GM18519 (cell line): ENCODE measurements around the gene SNX24.

Experiments used
- ATAC-seq: cut with Tn5 transposase; IDR thresholded peaks from one replicate; pipeline ENCODE4 v1.9.1; 2021; ENCODE audit warnings: mild to moderate bottlenecking, moderate library complexity; ENCODE audit not compliant: unreplicated experiment, low FRiP score

Gene SNX24

GRCh38 chr5:122915717-122916461 lies 70.5 kb downstream of the SNX24 start:
- ATAC-seq = peak; percentile 96

DNA sequence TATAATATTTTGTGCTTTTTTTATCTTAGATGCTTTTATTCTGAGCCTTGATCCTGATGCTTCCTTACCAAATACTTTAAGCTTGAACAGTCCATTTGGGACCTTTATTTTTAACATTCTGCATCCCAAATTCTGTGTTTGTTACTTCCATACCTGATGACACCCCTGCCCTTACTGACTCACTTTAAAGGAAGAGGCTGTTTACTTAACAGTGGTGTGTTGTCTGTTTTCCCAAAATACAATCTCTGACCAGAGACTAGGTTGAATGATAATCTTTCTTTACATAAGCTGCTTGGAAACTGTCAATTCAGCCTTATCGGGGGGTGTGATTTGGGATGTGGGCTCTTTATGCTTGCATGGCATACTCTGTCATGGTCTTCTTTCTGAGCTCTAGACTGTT lies 71.1 kb downstream of the SNX24 start:
- ATAC-seq = no peak

DNA sequence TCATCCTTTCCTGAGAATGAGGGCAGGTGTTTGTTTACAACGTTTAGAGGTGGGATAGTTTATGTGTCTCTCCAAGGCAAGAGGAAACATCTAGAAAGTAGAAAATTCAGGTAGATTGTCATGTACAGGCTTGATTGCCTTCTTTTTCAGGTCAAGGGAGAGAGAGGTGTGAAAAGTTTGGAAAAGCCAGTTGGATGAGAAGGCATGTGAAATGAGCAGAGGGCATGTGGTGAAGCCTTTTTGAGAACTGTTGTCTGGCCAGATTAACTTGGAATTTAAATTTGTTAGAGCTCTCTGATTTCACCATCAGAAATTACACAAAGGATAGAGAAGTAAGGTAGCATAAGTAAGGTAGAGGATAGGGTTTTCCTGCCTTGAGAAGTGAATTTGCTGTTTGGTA lies 74.6 kb downstream of the SNX24 start:
- no peak for ATAC-seq

- no peak for ATAC-seq
These were observed 76.4 kb downstream of the SNX24 start for GRCh38 chr5:122921826-122922225.

- no peak for ATAC-seq
These were observed 78.8 kb downstream of the SNX24 start for GRCh38 chr5:122924203-122924602.

- no peak for ATAC-seq
These were observed 79.4 kb downstream of the SNX24 start for GRCh38 chr5:122924719-122925395.

DNA sequence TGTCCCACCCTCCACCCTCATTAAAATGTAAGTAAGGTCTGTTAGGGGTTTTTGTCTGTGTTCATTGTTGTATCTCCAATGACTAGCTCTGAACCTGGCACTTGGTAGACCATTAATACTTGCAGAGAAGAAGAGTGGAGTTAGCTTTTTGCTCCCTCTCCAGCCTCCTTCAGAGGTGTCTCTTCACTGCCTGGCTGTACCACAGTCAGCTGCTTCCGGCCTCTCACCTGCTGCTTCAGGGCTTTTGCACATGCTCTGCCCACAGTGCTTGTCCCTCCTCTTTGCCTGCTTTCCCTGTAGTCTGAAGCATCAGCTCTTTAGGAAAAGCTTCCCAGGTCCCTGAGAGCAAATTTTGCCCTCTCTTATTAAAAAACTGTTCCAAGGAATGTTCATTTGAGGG lies 83.6 kb downstream of the SNX24 start:
- ATAC-seq = no peak

- ATAC-seq = no peak
These were observed 84.6 kb downstream of the SNX24 start for GRCh38 chr5:122929980-122930379.

- no peak for ATAC-seq
These were observed 88.5 kb downstream of the SNX24 start for GRCh38 chr5:122933956-122934355.

- no peak for ATAC-seq
These were observed 90.7 kb downstream of the SNX24 start for GRCh38 chr5:122936088-122936487.

DNA sequence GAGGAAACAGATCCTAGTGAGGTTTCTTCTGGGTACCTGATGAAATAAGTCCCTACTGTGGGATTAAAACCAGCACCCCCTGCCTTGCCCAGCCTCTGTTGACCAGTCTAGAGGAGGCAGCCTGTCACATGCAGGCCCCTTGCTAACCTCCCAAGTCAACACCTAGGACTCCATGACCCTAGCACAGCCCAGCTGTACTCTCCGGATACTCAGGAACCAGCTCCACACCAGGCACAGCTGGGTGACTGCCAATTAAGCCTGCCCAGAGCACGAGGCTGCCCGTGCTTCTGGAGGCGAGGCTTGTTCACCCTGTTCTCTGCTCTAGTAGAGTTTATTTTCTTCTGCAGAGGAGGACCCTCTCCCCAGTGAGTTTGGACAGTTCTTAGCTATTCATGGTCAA lies 92.5 kb downstream of the SNX24 start:
- ATAC-seq = no peak

- ATAC-seq = no peak
These were observed 95.5 kb downstream of the SNX24 start for GRCh38 chr5:122940890-122941289.

DNA sequence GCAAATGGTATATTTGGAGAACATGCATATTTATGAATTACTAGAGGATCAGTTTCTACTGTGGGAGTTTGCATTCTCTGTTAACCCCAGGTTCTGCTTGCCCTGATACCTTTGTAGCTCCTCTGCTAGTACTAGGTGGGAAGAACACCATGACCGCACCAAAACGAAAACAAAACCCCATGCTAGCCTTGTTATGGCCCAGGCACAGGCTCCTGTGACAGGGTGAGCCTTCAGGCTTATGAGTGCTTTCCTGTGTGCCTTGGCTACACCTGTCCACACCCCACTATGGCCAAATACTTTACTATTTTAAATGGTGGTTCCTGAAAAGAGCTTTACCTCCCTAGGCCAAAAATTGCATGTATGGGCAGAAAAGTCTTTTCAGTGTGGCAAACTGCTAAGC lies 96.3 kb downstream of the SNX24 start:
- no peak for ATAC-seq

DNA sequence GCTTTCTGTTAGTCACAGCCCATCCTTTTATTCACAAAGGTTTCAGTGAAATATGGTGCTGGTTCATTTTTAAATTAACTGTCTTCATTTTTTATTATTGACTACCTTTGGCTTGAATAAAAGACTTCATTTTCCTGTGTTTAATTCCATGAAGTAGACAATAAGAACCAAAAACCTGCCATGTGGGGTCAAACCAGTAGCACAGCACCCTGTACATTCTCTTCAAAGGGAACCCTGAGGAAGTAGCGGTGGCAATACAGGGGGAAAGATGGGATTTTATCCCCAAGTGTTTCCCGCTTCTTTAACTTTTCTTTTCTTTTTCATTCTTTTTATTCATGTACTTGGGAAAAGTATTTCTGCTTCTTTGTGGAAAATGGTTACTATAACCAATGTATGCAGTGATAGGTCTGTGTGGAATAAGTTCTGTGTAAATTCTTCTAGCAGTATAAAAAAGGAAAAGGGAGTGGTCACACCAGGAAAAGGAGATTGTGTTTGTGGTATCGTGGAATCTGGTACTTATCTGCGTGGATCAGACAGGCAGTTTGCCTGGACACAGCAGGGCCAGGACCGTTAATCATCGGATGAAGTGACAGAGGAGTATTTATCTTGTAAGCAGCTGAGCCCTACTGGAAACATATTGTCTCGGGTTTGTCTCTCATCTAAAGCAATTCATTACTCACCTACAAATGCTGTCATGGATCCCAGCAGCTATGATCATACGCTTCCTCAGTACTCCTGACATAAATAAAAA lies 96.9 kb downstream of the SNX24 start:
- ATAC-seq = no peak

DNA sequence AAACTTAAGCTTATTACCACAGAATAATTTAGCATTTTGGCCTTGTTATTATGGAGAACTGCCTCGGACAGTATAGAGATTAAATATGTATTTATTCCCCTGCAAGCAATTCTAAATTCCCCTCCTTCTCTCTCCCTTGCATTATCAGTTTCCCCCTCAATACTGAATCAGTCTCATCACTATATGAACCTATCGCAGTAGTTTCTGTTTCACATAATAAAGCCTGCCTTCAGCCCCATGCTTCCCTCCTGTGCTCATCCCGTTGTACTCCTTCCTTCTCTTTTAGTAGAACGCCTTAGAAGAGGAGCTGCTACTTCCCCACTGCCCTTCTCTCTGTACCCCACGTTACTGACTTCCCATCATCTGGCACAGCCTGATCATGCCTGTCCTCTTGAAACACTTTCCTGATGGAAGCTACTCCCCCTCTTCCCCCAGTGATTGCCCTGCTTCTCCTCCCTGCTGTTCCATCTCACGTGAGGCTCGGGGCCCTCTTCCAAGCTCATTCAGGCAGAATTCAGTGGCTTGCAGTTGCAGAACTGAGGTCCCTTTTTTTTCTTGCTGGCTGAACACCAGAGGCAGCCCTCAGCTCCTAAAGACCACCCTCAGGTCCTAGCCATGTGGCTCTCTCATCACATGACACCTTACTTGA lies 97.8 kb downstream of the SNX24 start:
- no peak for ATAC-seq

- ATAC-seq = no peak
These were observed 98.6 kb downstream of the SNX24 start for GRCh38 chr5:122944051-122944450.

DNA sequence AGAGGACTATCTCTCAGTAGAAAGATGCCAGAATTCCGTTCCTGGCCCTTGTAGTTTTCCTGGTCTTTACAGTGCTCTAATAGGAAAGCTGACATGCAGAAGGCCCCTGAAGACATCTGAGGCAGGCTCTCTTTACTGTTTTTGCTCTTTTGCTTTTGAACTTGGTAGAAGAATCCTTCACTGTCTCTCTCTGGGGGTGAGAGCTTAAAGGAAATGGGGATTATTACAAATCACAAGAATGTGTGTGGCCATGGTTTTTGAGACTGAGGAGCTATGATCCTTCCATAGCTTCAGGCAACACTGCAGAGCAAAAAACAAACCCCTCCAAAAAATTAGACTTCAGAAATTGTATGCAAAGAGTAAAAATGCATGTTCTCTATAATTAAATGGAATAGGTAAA lies 102.0 kb downstream of the SNX24 start:
- ATAC-seq = no peak

DNA sequence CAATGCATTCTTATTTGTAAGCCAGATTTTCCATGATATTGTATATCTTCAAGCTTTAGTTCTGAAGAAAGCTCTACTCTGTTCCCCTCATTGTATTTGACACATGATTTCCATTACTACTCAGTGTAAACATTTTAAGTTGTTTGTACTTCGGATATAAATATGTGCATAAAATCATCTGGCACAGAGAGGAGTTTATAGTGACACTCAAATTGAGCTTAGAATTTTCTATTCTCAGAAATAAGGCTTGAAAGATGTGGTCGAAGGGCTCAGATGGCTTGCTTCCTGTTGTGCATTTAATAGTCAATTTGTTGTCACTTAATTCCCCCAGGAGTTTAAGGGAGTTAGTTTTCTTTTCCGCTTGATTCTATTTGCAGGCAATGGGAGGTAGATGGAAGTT lies 102.4 kb downstream of the SNX24 start:
- no peak for ATAC-seq

DNA sequence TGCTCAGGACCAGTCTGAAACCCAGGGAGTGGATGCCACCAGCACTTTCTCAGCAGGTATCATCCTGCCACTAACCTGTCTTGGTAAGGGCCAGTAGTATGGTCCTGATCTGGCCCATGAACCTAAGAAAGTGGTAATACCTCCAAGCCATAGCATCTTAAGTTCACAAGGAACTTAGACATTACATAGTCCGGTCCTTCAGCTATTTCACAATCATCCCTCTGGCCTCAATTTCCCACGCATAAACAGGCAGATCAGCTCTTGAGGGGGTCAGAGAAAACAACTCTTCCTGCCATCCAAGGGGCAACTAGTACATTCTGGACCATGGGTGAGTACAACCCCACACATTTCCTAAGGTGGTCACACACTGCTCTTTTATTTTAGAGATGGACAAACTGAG lies 102.9 kb downstream of the SNX24 start:
- ATAC-seq = no peak

- ATAC-seq = no peak
These were observed 106.2 kb downstream of the SNX24 start for GRCh38 chr5:122951658-122952057.

- ATAC-seq = no peak
These were observed 109.3 kb downstream of the SNX24 start for GRCh38 chr5:122954719-122955118.
